Astrocyte (in vitro differentiated cells and primary cell): ENCODE results near the gene HECW1.

Source experiments
- EZH2 ChIP-seq: IDR thresholded peaks from 2 replicates; pipeline ENCODE4 v1.6.1; 2012; ENCODE audit warnings: mild to moderate bottlenecking, low read length, inconsistent platforms; ENCODE audit not compliant: insufficient read depth
- TF ChIP-seq, protein P1 (sequence below): IDR thresholded peaks from 2 replicates; pipeline ENCODE4 v1.5.1; 2011; ENCODE audit warnings: low read depth, mild to moderate bottlenecking, inconsistent platforms, low read length, moderate library complexity; ENCODE audit not compliant: insufficient read depth

DNA sequence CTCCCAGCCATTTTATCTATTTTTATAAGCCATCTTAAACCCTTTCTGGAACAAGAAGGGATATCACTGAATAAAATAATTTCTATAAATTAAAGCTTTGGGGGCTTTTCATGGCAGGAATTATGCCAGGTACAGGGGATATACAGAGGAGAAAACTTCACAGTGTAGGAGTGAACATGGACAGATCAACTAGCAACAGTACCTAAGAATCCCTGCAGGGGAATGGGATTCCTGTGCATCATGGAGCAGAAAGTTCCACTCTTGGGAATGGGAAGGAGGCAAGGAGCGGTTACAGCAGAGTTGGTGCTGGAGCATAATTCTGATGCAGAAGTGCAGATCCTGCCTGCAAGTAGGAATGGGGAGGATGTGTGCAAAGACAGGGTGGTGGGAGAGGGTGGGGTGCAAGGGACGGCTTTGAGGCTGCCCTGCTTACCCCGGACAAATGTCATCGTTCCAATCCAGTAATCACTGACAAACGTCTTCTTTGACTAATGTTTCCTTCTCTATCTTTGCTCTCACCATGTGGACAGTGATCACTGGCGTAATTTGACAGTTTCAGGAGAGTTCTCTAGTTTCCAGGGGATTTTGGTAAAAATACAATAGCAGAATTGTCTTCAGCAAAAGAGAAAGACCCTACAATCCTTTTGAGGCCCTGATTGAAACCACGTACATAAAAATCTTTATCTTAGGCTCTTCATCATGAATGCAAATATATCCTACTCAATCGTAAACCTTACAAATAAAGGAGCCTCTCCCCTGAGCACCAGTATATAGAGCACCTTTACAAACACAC is 196.7 kb downstream of the HECW1 start:
- TF ChIP-seq, protein P1, sequence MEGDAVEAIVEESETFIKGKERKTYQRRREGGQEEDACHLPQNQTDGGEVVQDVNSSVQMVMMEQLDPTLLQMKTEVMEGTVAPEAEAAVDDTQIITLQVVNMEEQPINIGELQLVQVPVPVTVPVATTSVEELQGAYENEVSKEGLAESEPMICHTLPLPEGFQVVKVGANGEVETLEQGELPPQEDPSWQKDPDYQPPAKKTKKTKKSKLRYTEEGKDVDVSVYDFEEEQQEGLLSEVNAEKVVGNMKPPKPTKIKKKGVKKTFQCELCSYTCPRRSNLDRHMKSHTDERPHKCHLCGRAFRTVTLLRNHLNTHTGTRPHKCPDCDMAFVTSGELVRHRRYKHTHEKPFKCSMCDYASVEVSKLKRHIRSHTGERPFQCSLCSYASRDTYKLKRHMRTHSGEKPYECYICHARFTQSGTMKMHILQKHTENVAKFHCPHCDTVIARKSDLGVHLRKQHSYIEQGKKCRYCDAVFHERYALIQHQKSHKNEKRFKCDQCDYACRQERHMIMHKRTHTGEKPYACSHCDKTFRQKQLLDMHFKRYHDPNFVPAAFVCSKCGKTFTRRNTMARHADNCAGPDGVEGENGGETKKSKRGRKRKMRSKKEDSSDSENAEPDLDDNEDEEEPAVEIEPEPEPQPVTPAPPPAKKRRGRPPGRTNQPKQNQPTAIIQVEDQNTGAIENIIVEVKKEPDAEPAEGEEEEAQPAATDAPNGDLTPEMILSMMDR: no peak
- TF ChIP-seq EZH2: no peak
